Kidney epithelial cell (primary cell): ENCODE measurements around the gene PLCB1. TPM values are rescaled to one million over a fixed set of nuclear protein-coding genes. Genes with fewer than 3 reads are reported as not detected.

Source experiments
- DNase-seq: peaks from one replicate; pipeline ENCODE4 v3.0.0-alpha.2; 2010; ENCODE audit warnings: low read depth
- H3K27me3 ChIP-seq: 2 replicates; pipeline ENCODE4 v1.6.0; 2011; ENCODE audit warnings: low read length; ENCODE audit not compliant: control insufficient read depth, insufficient read depth
- H3K36me3 ChIP-seq: 2 replicates; pipeline ENCODE4 v1.5.1; 2011; ENCODE audit warnings: low read length; ENCODE audit not compliant: control insufficient read depth, insufficient read depth
- H3K4me3 ChIP-seq: 2 replicates; pipeline ENCODE4 v1.5.1; 2011; ENCODE audit warnings: low read depth, mild to moderate bottlenecking, control low read depth, low read length
- CTCF ChIP-seq: IDR thresholded peaks from 2 replicates; pipeline ENCODE4 v1.5.1; 2011; ENCODE audit warnings: mild to moderate bottlenecking, moderate library complexity, low read length, control low read depth, inconsistent platforms; ENCODE audit not compliant: insufficient read depth, poor library complexity, severe bottlenecking
- total RNA-seq: library from RNA; depleted of rRNA; stranded (reverse); fragments of >200 nt; gene quantifications from 2 replicates; pipeline ENCODE4 v1.2.3, GENCODE V29; 2015

Gene PLCB1
- total RNA-seq, 1 donor from 2014 or later = 5.1 TPM

DNA sequence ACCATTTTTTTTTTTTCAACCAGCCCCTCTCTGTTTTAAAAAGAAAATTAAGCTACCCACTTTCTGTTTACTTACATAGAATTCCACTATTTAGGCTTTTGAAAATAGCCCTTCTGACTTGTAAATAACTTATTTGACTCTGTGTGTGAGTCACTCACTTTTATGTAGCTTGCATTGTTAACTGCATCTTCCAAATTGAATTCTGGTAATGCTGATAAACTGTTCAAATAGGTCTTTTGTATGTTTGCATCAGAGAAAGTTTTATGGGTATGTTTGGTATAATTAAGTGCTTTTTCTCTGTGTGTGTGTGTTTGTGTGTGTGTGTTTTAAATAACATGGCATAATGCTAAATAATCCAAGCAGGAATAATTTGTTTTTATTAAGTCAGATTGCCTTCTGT, 360.1 kb downstream of the PLCB1 start:
- TF ChIP-seq CTCF = no peak
- no peak for DNase-seq
- H3K4me3 ChIP-seq = no peak overlapping the region

GRCh38 chr20:8498571-8498970, 366.5 kb downstream of the PLCB1 start:
- no peaks in the 10 kb centered on the region for H3K36me3 ChIP-seq
- H3K4me3 ChIP-seq = no peak overlapping the region
- no peak for TF ChIP-seq CTCF
- H3K27me3 ChIP-seq = no peaks in the 10 kb centered on the region
- no peak for DNase-seq

More for the DNA sequence above, 360.1 kb downstream of the PLCB1 start:
- H3K36me3 ChIP-seq = no peaks in the 10 kb centered on the region
- H3K27me3 ChIP-seq = no peaks in the 10 kb centered on the region

DNA sequence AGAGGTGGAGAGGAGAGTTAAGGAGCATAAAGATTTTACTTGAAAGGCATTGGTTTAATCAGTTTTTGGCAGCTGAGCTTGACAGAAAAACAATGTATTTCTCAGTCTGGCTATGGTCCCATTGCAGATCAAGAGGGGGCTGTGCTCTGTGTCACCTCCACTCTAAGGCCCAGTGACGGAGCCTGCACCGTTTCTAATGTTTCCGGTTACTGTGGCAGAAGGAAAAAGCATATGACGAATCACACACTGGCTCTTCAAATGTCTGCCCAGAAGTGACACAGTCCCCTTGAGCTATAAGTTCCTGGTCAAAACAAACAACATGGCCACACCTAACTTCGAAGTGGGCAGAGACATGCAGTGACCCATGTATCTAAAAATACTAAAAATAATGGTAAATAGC, 372.0 kb downstream of the PLCB1 start:
- Histone ChIP-seq H3K27me3 (no peaks in the 10 kb centered on the region), H3K4me3 (no peak overlapping the region), H3K36me3 (no peaks in the 10 kb centered on the region)
- no peak for DNase-seq
- no peak for TF ChIP-seq CTCF

- no peak for DNase-seq
- H3K4me3 ChIP-seq = no peak overlapping the region
- no peak for TF ChIP-seq CTCF
Measured at GRCh38 chr20:8505476-8506200, 373.6 kb downstream of the PLCB1 start.

GRCh38 chr20:8507231-8507630, 375.2 kb downstream of the PLCB1 start:
- no peak overlapping the region for H3K4me3 ChIP-seq
- H3K27me3 ChIP-seq = no peaks in the 10 kb centered on the region
- DNase-seq = no peak
- H3K36me3 ChIP-seq = no peaks in the 10 kb centered on the region
- TF ChIP-seq CTCF = no peak

More at GRCh38 chr20:8505476-8506200, 373.6 kb downstream of the PLCB1 start:
- no peaks in the 10 kb centered on the region for H3K36me3 ChIP-seq
- H3K27me3 ChIP-seq = no peaks in the 10 kb centered on the region

DNA sequence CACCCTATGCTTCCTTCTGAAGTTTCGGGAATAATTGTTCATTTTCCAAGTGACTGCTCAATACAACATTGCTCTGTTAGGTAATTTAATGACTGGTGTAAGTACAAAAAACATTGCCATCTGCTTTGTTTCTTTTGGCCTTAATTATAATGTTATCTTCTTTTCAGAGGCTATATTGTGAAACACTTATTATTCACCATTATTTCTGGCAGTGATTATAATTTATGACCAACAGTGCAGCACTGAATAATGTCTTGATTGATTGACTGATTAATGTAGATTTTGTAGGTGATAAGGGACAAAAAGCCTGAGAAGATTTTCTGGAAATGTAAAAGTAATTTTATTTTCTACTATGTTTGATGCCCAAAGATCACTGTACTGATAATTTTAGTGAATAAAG, 377.7 kb downstream of the PLCB1 start:
- TF ChIP-seq CTCF = no peak
- Histone ChIP-seq H3K27me3 (no peaks in the 10 kb centered on the region), H3K4me3 (no peak overlapping the region), H3K36me3 (no peaks in the 10 kb centered on the region)
- no peak for DNase-seq
